ENCODE results near the gene TGFB3.
"Not testable (repeated sequence)": the region's sequence is repeated elsewhere in the genome, so short reads cannot be mapped to it uniquely, and the experiment has no call there.

TGFB3 gene

GRCh38 chr14:75946785-75947184 lies 35.0 kb downstream of the TGFB3 start:
- DNase-seq: no peak

GRCh38 chr14:75944607-75945241 lies 37.1 kb downstream of the TGFB3 start:
- no peak for DNase-seq

GRCh38 chr14:75941030-75941429 lies 40.8 kb downstream of the TGFB3 start:
- peak; percentile 34 for DNase-seq

GRCh38 chr14:75939200-75939599 lies 42.6 kb downstream of the TGFB3 start:
- no peak for DNase-seq

- DNase-seq: no peak
Observed at GRCh38 chr14:75934998-75935628, 46.7 kb downstream of the TGFB3 start.

- DNase-seq: no peak
Observed at GRCh38 chr14:75933712-75934296, 48.0 kb downstream of the TGFB3 start.

GRCh38 chr14:75928690-75929181 lies 53.1 kb downstream of the TGFB3 start:
- DNase-seq: peak; percentile 20

GRCh38 chr14:75927564-75928087 lies 54.2 kb downstream of the TGFB3 start:
- DNase-seq: no peak

GRCh38 chr14:75926431-75927115 lies 55.2 kb downstream of the TGFB3 start:
- no peak for DNase-seq

- not testable (repeated sequence) for DNase-seq
Observed at GRCh38 chr14:75925141-75925840, 56.5 kb downstream of the TGFB3 start.

GRCh38 chr14:75920421-75920820 lies 61.4 kb downstream of the TGFB3 start:
- DNase-seq: not testable (repeated sequence)

- DNase-seq: no peak
Observed at GRCh38 chr14:75917946-75918335, 63.9 kb downstream of the TGFB3 start.

GRCh38 chr14:75917322-75917945 lies 64.4 kb downstream of the TGFB3 start:
- no peak for DNase-seq

GRCh38 chr14:75915045-75915444 lies 66.8 kb downstream of the TGFB3 start:
- no peak for DNase-seq

- no peak for DNase-seq
Observed at GRCh38 chr14:75913183-75913582, 68.6 kb downstream of the TGFB3 start.

GRCh38 chr14:75911883-75912282 lies 69.9 kb downstream of the TGFB3 start:
- DNase-seq: peak; percentile 16

GRCh38 chr14:75910048-75910447 lies 71.7 kb downstream of the TGFB3 start:
- no peak for DNase-seq

GRCh38 chr14:75909630-75910029 lies 72.2 kb downstream of the TGFB3 start:
- DNase-seq: no peak
